ENCODE measurements around the gene SMYD3. TPM values are rescaled to one million over a fixed set of nuclear protein-coding genes. Genes with fewer than 3 reads are reported as not detected.
A peak's percentile ranks its signal among the peaks of the same experiment; 100 is the strongest.

Gene SMYD3
- total RNA-seq, 1 donor: 171 TPM

DNA sequence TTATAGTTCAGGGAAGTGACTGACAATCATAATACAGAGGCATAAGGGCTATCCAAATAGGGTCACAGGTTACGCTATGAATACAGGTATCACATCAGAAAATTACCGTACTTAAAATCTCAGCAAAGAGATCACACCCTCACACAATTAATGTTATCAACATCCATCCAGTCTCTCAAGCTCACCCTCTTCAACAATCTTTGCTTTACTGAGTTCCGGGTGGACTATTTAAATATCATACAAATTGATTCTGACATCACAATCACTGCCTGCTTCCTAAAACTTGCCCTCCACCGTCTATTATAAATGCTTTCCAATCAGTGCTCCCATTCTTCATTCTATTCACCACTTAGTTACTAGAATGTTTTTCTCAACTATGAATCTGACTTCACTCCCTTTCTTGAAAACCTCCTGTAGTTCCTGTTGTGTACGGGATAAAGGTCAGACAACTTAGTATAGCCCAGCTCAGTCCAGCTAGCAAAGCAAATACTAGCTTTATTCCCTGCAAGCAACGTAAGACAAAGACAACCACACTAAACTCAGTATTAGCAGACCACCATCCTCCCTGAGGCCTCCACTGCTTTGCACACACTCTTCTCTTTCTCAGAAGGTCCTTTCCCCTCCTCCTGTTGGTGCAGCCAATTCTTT, 398.7 kb downstream of the SMYD3 start:
- H3K4me1 ChIP-seq (ENCODE audit: insufficient read depth, low read length): peaks cover 6% of the 10 kb centered on the region
- no peak overlapping the region for H3K4me3 ChIP-seq (ENCODE audit: insufficient read depth, low read length)
- no peaks in the 10 kb centered on the region for H3K79me2 ChIP-seq (ENCODE audit: insufficient read depth, low read length)
- no peaks in the 10 kb centered on the region for H3K36me3 ChIP-seq (ENCODE audit: insufficient read depth, low read length)
- H3K27ac ChIP-seq (ENCODE audit: low read depth, low read length): no peak overlapping the region
- H3K9me3 ChIP-seq (ENCODE audit: low read depth, low read length): no peaks in the 10 kb centered on the region
- no peak for DNase-seq (ENCODE audit: insufficient read length, low spot score, missing footprints)
- no peak overlapping the region for H3K4me2 ChIP-seq (ENCODE audit: insufficient read depth, low read length)
- H3K27me3 ChIP-seq (ENCODE audit: insufficient read depth, low read length): no peaks in the 10 kb centered on the region
- H4K20me1 ChIP-seq (ENCODE audit: insufficient read depth, low read length): no peaks in the 10 kb centered on the region
- TF ChIP-seq, protein P1, sequence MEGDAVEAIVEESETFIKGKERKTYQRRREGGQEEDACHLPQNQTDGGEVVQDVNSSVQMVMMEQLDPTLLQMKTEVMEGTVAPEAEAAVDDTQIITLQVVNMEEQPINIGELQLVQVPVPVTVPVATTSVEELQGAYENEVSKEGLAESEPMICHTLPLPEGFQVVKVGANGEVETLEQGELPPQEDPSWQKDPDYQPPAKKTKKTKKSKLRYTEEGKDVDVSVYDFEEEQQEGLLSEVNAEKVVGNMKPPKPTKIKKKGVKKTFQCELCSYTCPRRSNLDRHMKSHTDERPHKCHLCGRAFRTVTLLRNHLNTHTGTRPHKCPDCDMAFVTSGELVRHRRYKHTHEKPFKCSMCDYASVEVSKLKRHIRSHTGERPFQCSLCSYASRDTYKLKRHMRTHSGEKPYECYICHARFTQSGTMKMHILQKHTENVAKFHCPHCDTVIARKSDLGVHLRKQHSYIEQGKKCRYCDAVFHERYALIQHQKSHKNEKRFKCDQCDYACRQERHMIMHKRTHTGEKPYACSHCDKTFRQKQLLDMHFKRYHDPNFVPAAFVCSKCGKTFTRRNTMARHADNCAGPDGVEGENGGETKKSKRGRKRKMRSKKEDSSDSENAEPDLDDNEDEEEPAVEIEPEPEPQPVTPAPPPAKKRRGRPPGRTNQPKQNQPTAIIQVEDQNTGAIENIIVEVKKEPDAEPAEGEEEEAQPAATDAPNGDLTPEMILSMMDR (IDR thresholded peaks at IDR 0.05; ENCODE audit: extremely low read depth, low read depth, low read length): no peak
- no peak overlapping the region for H2AFZ ChIP-seq (ENCODE audit: low read length)

DNA sequence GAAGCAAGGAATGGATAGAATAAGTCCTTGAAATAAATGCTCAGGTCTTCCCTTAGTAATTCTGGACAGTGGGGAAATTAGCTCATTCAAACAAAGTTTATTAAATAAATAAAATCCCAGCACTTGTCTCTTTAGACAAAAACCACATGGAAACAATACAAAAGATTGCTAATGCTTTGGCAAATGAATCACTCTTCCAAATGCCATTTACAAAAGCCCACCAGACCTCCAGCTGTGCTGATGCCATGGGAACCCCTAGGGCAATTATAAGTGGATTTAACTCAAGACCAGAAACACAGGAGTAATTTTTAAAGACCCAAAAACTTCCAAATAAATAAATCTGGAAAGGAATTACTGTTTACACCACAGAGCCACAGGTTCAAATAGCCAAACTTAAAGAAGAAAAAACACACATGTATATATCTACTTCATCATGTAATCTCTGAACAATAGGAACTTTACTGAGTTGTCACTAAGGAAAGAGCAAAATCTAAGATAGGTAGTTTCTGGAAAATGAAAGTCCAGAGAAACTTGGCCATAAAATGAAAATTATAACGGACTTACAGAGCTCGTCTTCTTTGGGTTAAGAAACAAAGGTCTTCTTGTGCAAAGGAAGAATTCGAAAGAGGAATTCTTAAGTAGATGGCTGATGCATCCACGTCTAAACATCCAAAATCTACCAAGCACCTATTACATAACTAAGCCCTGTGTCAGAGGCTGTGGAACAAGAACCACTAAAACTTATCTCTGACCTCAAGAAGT, 399.4 kb downstream of the SMYD3 start:
- Histone ChIP-seq H2AFZ (ENCODE audit: low read length) (no peak overlapping the region), H3K4me3 (ENCODE audit: insufficient read depth, low read length) (no peak overlapping the region), H3K27me3 (ENCODE audit: insufficient read depth, low read length) (no peaks in the 10 kb centered on the region), H4K20me1 (ENCODE audit: insufficient read depth, low read length) (no peaks in the 10 kb centered on the region), H3K36me3 (ENCODE audit: insufficient read depth, low read length) (no peaks in the 10 kb centered on the region), H3K27ac (ENCODE audit: low read depth, low read length) (no peak overlapping the region), H3K4me1 (ENCODE audit: insufficient read depth, low read length) (peaks cover 6% of the 10 kb centered on the region), H3K79me2 (ENCODE audit: insufficient read depth, low read length) (no peaks in the 10 kb centered on the region), H3K9me3 (ENCODE audit: low read depth, low read length) (no peaks in the 10 kb centered on the region), H3K4me2 (ENCODE audit: insufficient read depth, low read length) (no peak overlapping the region)
- peak; percentile 64 for DNase-seq (ENCODE audit: insufficient read length, low spot score, missing footprints)
- TF ChIP-seq, protein P1 (IDR thresholded peaks at IDR 0.05; ENCODE audit: extremely low read depth, low read depth, low read length): no peak

DNA sequence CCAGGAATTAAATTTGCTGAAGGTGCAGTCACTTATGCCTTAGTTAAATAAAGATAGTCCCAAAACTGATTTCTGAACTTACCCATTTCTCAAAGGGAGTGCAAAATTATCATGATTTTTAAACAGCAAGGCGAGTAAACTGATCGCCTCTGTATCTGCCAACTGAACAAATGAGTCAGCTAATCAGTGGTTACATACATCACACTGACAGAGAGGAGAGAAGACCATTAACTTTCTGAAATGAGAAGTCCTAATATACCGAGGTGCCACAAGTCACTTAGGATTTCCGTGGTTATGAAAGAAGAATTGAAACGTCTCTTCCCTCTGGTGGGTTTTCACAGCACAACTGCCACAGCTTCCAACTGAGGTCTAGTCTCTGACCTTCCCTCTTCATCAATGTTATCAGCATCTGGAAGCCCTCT, 400.7 kb downstream of the SMYD3 start:
- no peak overlapping the region for H2AFZ ChIP-seq (ENCODE audit: low read length)
- no peaks in the 10 kb centered on the region for H3K79me2 ChIP-seq (ENCODE audit: insufficient read depth, low read length)
- peaks cover 6% of the 10 kb centered on the region for H3K4me1 ChIP-seq (ENCODE audit: insufficient read depth, low read length)
- DNase-seq (ENCODE audit: insufficient read length, low spot score, missing footprints): no peak
- no peak overlapping the region for H3K27ac ChIP-seq (ENCODE audit: low read depth, low read length)
- no peaks in the 10 kb centered on the region for H3K36me3 ChIP-seq (ENCODE audit: insufficient read depth, low read length)
- no peak overlapping the region for H3K4me2 ChIP-seq (ENCODE audit: insufficient read depth, low read length)
- TF ChIP-seq, protein P1 (IDR thresholded peaks at IDR 0.05; ENCODE audit: extremely low read depth, low read depth, low read length): no peak
- H3K4me3 ChIP-seq (ENCODE audit: insufficient read depth, low read length): no peak overlapping the region
- no peaks in the 10 kb centered on the region for H4K20me1 ChIP-seq (ENCODE audit: insufficient read depth, low read length)
- no peaks in the 10 kb centered on the region for H3K9me3 ChIP-seq (ENCODE audit: low read depth, low read length)
- H3K27me3 ChIP-seq (ENCODE audit: insufficient read depth, low read length): no peaks in the 10 kb centered on the region

DNA sequence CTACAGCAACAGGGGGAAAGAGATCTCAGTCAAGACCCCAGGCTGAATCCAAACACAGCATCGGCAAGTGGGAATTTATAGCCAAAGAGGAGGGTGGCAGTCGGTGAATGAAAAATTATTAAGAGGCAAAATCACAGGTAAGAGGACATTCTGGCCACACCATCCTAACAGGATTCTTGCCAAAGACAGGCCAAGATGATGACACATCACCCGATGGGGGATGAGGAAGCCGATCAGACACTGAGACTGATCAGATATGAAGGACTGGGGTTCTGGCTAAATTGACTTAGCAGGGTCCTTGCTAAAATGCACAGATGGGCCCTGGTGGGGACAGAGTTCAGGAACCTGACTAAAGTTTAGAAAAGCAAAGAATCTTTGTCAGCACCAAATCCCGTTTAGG, 402.2 kb downstream of the SMYD3 start:
- Histone ChIP-seq H3K27ac (ENCODE audit: low read depth, low read length) (no peak overlapping the region), H3K4me3 (ENCODE audit: insufficient read depth, low read length) (no peak overlapping the region), H3K4me2 (ENCODE audit: insufficient read depth, low read length) (no peak overlapping the region), H3K4me1 (ENCODE audit: insufficient read depth, low read length) (peaks cover 6% of the 10 kb centered on the region), H2AFZ (ENCODE audit: low read length) (no peak overlapping the region), H3K79me2 (ENCODE audit: insufficient read depth, low read length) (no peaks in the 10 kb centered on the region), H4K20me1 (ENCODE audit: insufficient read depth, low read length) (no peaks in the 10 kb centered on the region), H3K36me3 (ENCODE audit: insufficient read depth, low read length) (no peaks in the 10 kb centered on the region), H3K9me3 (ENCODE audit: low read depth, low read length) (no peaks in the 10 kb centered on the region), H3K27me3 (ENCODE audit: insufficient read depth, low read length) (no peaks in the 10 kb centered on the region)
- DNase-seq (ENCODE audit: insufficient read length, low spot score, missing footprints): no peak
- TF ChIP-seq, protein P1 (IDR thresholded peaks at IDR 0.05; ENCODE audit: extremely low read depth, low read depth, low read length): no peak
